Activated CD8-positive, alpha-beta memory T cell treated with anti-CD3 and anti-CD28 coated beads for 4 hours (primary cell): Measurements from ENCODE around the gene CFAP161.

Experiments
- DNase-seq, 2 donors: peaks; one replicate each; pipeline ENCODE4 v3.0.0-alpha.2; 2020; ENCODE audit warnings: low read depth in 2 of 2

CFAP161 gene

GRCh38 chr15:81183439-81183775 lies 49.3 kb downstream of the CFAP161 start:
- no peak for DNase-seq

- no peak for DNase-seq
Measured at GRCh38 chr15:81184188-81184587, 50.1 kb downstream of the CFAP161 start.

GRCh38 chr15:81185631-81186295 lies 51.7 kb downstream of the CFAP161 start:
- no peak for DNase-seq

GRCh38 chr15:81188354-81188753 lies 54.3 kb downstream of the CFAP161 start:
- no peak for DNase-seq

GRCh38 chr15:81189583-81190283 lies 55.7 kb downstream of the CFAP161 start:
- no peak for DNase-seq

- DNase-seq = no peak
Measured at GRCh38 chr15:81190922-81191507, 56.9 kb downstream of the CFAP161 start.

- no peak for DNase-seq
Measured at GRCh38 chr15:81191701-81192100, 57.6 kb downstream of the CFAP161 start.

GRCh38 chr15:81194723-81195122 lies 60.7 kb downstream of the CFAP161 start:
- no peak for DNase-seq

GRCh38 chr15:81195339-81195864 lies 61.3 kb downstream of the CFAP161 start:
- no peak for DNase-seq

GRCh38 chr15:81196576-81197254 lies 62.6 kb downstream of the CFAP161 start, which contains the start of gene IL16:
IL16 (plus strand) TSS chr15:81196879; CDS start chr15:81225400, 28,521 bp downstream.
- no peak for DNase-seq

GRCh38 chr15:81197255-81197630 lies 63.2 kb downstream of the CFAP161 start:
- no peak for DNase-seq

- DNase-seq = no peak
Measured at GRCh38 chr15:81197688-81198281, 63.7 kb downstream of the CFAP161 start.
